Fibroblast of mammary gland (primary cell): ENCODE results near the gene NSUN5.
"Not testable (repeated sequence)": the region's sequence is repeated elsewhere in the genome, so short reads cannot be mapped to it uniquely, and the experiment has no call there.

Experiments used
- DNase-seq: peaks from one replicate; pipeline ENCODE4 v3.0.0-alpha.2; 2010; ENCODE audit warnings: low read depth
- H3K4me3 ChIP-seq: 2 replicates; pipeline ENCODE4 v1.5.1; 2011; ENCODE audit warnings: low read depth, mild to moderate bottlenecking, low read length, moderate library complexity; ENCODE audit not compliant: control insufficient read depth
- TF ChIP-seq, protein P1 (sequence below): conservative IDR thresholded peaks from 2 replicates; pipeline ENCODE4 v1.5.1; 2011; ENCODE audit warnings: low read depth, low read length, inconsistent platforms; ENCODE audit not compliant: control insufficient read depth, insufficient read depth

The NSUN5 gene

DNA sequence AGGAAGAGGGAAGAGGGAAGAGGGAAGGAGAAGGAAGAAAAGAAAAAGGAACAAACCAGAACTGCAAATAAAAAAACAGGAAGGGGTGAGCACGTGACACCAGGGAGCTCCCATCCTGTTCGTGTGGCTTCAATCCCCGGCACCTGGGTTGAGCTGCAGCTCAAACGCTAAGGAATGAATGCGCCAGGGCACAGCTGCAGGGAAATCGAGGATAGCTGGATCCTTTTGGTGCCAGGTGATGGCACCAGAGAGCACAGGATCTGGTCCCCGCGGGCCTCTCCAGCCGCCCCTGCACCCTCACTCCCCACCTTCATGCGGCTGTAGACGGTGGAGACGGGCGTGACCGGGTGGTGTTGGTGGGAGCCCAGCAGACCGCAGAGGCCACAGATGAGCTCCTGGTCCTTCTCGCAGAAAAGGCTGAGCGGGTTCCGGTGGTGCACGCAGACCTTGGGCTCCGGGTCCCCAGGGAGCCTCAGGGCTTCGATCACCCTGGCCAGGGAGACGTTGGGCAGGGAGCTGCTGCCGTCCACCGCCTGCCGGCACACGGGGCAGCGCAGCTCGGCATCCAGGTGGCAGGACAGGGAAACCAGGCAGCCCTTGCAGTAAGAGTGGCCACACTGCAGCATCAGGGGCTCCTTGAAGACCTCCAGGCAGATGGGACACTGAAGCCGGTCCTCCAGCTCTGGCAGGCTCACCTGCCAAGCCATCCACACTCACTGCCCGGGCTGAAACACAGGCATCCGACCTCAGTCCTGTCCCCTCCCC, 15.6 kb upstream of the NSUN5 start:
- TF ChIP-seq, protein P1, sequence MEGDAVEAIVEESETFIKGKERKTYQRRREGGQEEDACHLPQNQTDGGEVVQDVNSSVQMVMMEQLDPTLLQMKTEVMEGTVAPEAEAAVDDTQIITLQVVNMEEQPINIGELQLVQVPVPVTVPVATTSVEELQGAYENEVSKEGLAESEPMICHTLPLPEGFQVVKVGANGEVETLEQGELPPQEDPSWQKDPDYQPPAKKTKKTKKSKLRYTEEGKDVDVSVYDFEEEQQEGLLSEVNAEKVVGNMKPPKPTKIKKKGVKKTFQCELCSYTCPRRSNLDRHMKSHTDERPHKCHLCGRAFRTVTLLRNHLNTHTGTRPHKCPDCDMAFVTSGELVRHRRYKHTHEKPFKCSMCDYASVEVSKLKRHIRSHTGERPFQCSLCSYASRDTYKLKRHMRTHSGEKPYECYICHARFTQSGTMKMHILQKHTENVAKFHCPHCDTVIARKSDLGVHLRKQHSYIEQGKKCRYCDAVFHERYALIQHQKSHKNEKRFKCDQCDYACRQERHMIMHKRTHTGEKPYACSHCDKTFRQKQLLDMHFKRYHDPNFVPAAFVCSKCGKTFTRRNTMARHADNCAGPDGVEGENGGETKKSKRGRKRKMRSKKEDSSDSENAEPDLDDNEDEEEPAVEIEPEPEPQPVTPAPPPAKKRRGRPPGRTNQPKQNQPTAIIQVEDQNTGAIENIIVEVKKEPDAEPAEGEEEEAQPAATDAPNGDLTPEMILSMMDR = peak; percentile 48
- peak; percentile 31 for DNase-seq
- H3K4me3 ChIP-seq = not testable (repeated sequence)

DNA sequence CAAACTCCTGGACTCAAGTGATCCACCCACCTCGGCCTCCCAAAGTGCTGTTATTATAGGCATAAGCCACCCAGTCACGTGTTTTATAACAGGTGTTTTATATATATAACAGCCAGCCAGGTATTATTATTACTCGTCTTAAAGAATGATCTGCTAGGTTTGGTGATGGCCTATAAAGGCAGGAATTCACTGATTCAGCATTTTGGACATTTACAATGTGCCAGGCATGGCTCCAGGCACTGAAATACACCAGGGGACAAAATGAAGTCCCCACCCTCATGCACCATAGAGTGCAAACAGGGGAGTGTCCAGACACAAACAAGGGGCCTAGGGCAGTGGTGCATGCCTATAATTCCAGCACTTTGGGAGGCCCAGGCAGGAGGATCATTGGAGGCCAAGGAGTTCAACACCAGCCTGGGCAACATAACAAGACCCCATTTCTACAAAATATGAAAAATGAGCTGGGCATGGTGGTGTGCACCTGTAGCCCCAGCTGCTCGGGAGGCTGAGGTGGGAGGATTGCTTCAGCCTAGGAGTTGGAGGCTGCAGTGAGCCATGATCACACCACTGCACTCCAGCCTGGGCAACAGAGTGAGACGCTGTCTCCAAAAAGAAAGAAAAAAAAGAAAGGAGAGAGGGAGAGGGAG, 14.9 kb upstream of the NSUN5 start:
- not testable (repeated sequence) for DNase-seq, H3K4me3 ChIP-seq

DNA sequence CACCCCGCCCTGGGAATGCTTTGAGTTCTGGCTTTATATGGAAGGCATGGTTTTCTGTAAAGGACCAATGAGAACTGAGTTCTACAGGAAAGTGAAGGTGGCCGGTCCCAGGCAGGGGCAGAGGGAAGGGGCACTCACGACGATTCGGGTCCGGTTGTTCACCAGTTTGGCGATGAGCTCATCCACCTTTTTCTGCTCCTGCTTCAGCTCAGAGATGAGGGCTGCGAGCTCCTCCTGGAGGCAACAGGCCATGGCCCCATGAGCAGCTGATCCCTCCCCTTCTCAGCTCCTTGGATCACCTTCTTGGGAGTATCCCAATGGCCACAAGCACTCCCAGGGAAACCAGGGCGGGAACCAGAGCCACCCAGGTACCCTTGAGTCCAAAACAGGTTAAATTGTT, 11.4 kb upstream of the NSUN5 start:
- DNase-seq, H3K4me3 ChIP-seq: not testable (repeated sequence)

DNA sequence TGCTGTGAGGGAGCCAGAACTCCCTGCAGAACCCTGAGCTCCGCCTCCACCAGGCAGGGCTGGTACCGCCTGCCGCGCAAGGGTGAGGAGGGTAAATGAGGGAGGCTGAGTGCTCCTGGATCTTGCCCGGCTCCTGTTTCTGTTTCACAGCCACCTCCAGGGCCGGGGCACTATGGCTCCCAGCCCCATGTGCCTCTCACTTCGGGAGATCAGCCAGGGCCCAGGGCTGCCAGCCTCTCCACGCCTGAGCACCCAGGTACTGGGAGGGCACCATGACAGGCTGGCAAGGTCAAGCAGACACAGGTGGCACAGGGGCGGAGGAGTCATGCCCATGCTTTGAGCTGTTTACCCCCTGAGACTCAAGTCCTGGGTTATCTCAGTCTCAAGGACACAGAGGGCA, 10.9 kb upstream of the NSUN5 start:
- not testable (repeated sequence) for H3K4me3 ChIP-seq, DNase-seq

DNA sequence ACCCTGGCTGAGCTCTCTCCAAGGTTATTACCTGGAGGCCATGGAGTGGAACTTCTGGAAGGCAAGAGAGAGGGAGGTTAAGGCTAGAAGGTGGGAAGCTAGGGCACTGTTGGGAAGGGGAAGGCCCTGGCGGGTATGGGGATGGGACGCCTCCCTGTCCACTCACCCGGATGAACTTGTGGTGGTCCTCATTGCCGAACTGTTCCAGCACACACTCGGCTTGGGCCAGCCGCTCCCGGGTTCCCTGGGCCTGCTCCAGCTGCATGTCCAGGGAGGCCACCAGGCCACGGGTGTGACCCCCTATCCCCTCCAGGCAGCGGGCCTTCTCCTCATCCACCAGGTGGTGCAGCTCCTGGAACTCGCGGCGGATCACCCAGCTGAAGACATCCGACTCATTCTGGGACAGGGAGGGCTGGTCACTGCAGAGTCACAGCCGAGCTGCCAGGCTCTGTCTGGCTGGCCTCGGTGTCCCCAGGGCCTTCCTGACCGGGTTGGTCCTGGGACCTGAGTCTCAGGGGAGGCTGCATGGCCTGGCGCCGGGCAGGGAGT, 10.1 kb upstream of the NSUN5 start:
- not testable (repeated sequence) for H3K4me3 ChIP-seq, DNase-seq

DNA sequence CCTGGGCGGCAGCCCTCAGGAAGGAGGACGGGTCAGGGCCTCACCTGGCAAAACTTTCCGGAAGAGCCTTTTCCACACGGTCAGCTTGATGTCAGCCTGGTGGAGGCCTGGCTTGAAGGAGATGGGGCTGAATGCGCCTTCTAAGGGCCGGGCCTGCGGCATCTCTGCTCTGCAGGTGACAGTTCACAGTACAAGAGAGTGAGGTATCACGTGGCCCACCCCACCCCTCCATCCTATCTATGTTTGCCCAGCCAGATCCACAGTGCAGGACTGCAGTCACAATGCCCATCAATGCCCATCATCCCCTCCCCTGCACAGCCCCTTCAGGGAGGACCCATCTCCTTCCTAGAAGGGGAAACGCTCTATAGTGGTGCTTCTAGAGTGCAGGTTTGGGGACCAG, 7.9 kb upstream of the NSUN5 start:
- no peak overlapping the region for H3K4me3 ChIP-seq
- TF ChIP-seq, protein P1 = no peak

GRCh38 chr7:73314271-73314670, 5.6 kb upstream of the NSUN5 start:
- DNase-seq = no peak
- H3K4me3 ChIP-seq = no peak overlapping the region
- TF ChIP-seq, protein P1 = no peak

More for the DNA sequence above, 7.9 kb upstream of the NSUN5 start:
- DNase-seq = no peak

- TF ChIP-seq, protein P1 = no peak
- DNase-seq = no peak
- no peak overlapping the region for H3K4me3 ChIP-seq
Measured at GRCh38 chr7:73313521-73313906, 4.9 kb upstream of the NSUN5 start.
